ENCODE data around the gene SPRR3.

GRCh38 chr1:152967201-152967600 is 34.3 kb upstream of the SPRR3 start:
- TF ChIP-seq POLR2A (IDR thresholded peaks at IDR 0.05) (no peak), CTCF (IDR thresholded peaks at IDR 0.05) (peak in 1 of 6 experiments; percentile 9)

Data from esophagus squamous epithelium (tissue), 4 donors.